Pancreas (tissue), 10 donors: Measurements from ENCODE around the gene ZNF418. TPM values are rescaled to one million over a fixed set of nuclear protein-coding genes. Genes with fewer than 3 reads are reported as not detected.

ENCODE experiments used
- ATAC-seq, 4 donors: fragments of 200-7000 bp; cut with Tn5 transposase; one replicate each; pipeline versions ENCODE4 v1.8.0 to v1.9.1; 2020; ENCODE audit warnings: mild to moderate bottlenecking in 4 of 4, moderate library complexity in 4 of 4
- DNase-seq, 6 donors: peaks; one replicate each; pipeline ENCODE4 v3.0.0-alpha.2; 2020
- FAIRE-seq: peaks from 2 replicates; lab custom pipeline; 2012; peaks lifted over from hg19 to GRCh38; lab: Jason Lieb, UNC
- H3K27ac ChIP-seq, 4 donors: fragments of 200-600 bp; sonication (generic); 1 replicate in 3 of 4; 2 replicates in 1 of 4; pipeline versions ENCODE4 v1.5.0 to v1.8.0; 2020
- H3K27me3 ChIP-seq, 4 donors: fragments of 200-600 bp; one replicate each; pipeline ENCODE4 v1.8.0; 2021
- H3K36me3 ChIP-seq, 3 donors: fragments of 200-600 bp; sonication (generic) in 1 of 3; one replicate each; pipeline versions ENCODE4 v1.5.0 to v1.8.0; 2020 to 2021
- H3K4me1 ChIP-seq, 3 donors: fragments of 200-600 bp; one replicate each; pipeline ENCODE4 v1.8.0; 2021
- H3K4me3 ChIP-seq, 4 donors: fragments of 200-600 bp; sonication (generic) in 2 of 4; one replicate each; pipeline versions ENCODE4 v1.5.0 to v1.8.0; 2020 to 2021
- H3K9me3 ChIP-seq, 4 donors: fragments of 200-600 bp; one replicate each; pipeline ENCODE4 v1.8.0; 2021
- CTCF ChIP-seq, 4 donors: fragments of 200-600 bp; sonication (generic) in 3 of 4; IDR thresholded peaks; one replicate each; pipeline versions ENCODE4 v1.5.0 to v1.8.0; 2021; ENCODE audit warnings: antibody characterized with exemption in 4 of 4
- intact Hi-C, 3 donors: fragments of 100-400 bp; cut with DNase I; formaldehyde crosslinking; loops; one replicate each; pipeline versions ENCODE4 v1.11.1 to v1.14.2; 2022
- polyA plus RNA-seq, 2 donors: library from polyadenylated mRNA; stranded (reverse); fragments of 200-250 nt; gene quantifications; one replicate each; pipeline ENCODE4 v1.2.3, GENCODE V29; 2013
- total RNA-seq, 6 donors: library from RNA; stranded (reverse); fragmentation: NEBNext Ultra II Directional in 4 of 6; extraction: Animal tissue kit (Norgen Biotek cat#: 25700) in 4 of 6; gene quantifications; one replicate each; pipeline versions ENCODE4 v1.2.1 to v1.2.4, GENCODE V29; 2021 to 2023
- donor health status: healthy with polysubstance abuse.
- donor health status: DM: no; HTN: no; CAD: no; lungs with moderate emphysema.
- donor health status: DM: no; HTN: no; CAD: no.
- donor health status: control.
- donor health status: control.
- donor health status: Bipolar disorder and iron deficiency.
- donor health status: DM: yes; HTN: yes; CAD: no.
- donor health status: DM: no; HTN: no; CAD: no.
- donor health status: DM: no; HTN: no; CAD: no.
- donor health status: DM: yes; HTN: yes; CAD: no.

The ZNF418 gene
- total and polyA plus RNA-seq, 8 donors, result 2.6 to 8.4 (median 4.0) TPM

GRCh38 chr19:57872450-57872849, 62.8 kb downstream of the ZNF418 start:
- no peaks in the 10 kb centered on the region for H3K4me1 ChIP-seq
- intact Hi-C loops, result no loop called here
- H3K27ac ChIP-seq, result no peak overlapping the region
- peaks cover 0 to 5% (median 2%) of the 10 kb centered on the region in 4 donors for H3K9me3 ChIP-seq
- no peak overlapping the region for H3K4me3 ChIP-seq
- no peak for DNase-seq
- H3K27me3 ChIP-seq, result no peaks in the 10 kb centered on the region
- peaks cover 0 to 10% (median 7%) of the 10 kb centered on the region in 3 donors for H3K36me3 ChIP-seq
- TF ChIP-seq CTCF (IDR thresholded peaks at IDR 0.05), result no peak
- no peak for ATAC-seq
- no peak for FAIRE-seq

Other genes with a start within 250 kb of the ZNF418 start
- 1 to 10 TPM; 1.5 to 4.6 (median 2.3) TPM for gene ZNF154, start 226.2 kb downstream of the ZNF418 start, total RNA-seq
- gene ZNF154, start 226.2 kb downstream of the ZNF418 start, polyA plus RNA-seq, result 1 to 10 TPM; 3.1 to 3.4 TPM
- gene ZNF671, start 207.8 kb downstream of the ZNF418 start, total RNA-seq, result 1 to 10 TPM; 1.7 to 5.8 (median 2.6) TPM
- 1 to 10 TPM; 3.5 to 8.3 TPM for gene ZNF671, start 207.8 kb downstream of the ZNF418 start, polyA plus RNA-seq
- gene ZNF776, start 188.6 kb downstream of the ZNF418 start, total RNA-seq, result 10 to 100 TPM in 1 of 6 donors, 1 to 10 TPM in 5; 2.9 to 10.8 (median 4.5) TPM
- gene ZNF776, start 188.6 kb downstream of the ZNF418 start, polyA plus RNA-seq, result 1 to 10 TPM; 2.9 to 6.3 TPM
- 10 to 100 TPM in 1 of 6 donors, 1 to 10 TPM in 5; 3.9 to 12.9 (median 5.3) TPM for gene ZNF586, start 165.7 kb downstream of the ZNF418 start, total RNA-seq
- 1 to 10 TPM; 3.0 to 4.3 TPM for gene ZNF586, start 165.7 kb downstream of the ZNF418 start, polyA plus RNA-seq
- 1 to 10 TPM; 3.4 to 5.8 (median 4.1) TPM for gene ZNF552, start 120.5 kb downstream of the ZNF418 start, total RNA-seq
- gene ZNF552, start 120.5 kb downstream of the ZNF418 start, polyA plus RNA-seq, result 1 to 10 TPM; 3.4 to 4.7 TPM
- gene ZNF587B, start 105.1 kb downstream of the ZNF418 start, total RNA-seq, result 10 to 100 TPM in 1 of 6 donors, 1 to 10 TPM in 5; 8.0 to 10.3 (median 9.0) TPM
- gene ZNF587B, start 105.1 kb downstream of the ZNF418 start, polyA plus RNA-seq, result 1 to 10 TPM; 4.4 to 8.4 TPM
- 10 to 100 TPM; 12.2 to 29.5 (median 16.1) TPM for gene ZNF587, start 85.5 kb downstream of the ZNF418 start, total RNA-seq
- gene ZNF587, start 85.5 kb downstream of the ZNF418 start, polyA plus RNA-seq, result 10 to 100 TPM in 1 of 2 donors, 1 to 10 TPM in 1; 9.3 to 28.2 TPM
- gene ZNF814, start 46.4 kb downstream of the ZNF418 start, total RNA-seq, result 1 to 10 TPM; 3.7 to 7.7 (median 6.0) TPM
- gene ZNF814, start 46.4 kb downstream of the ZNF418 start, polyA plus RNA-seq, result 10 to 100 TPM in 1 of 2 donors, 1 to 10 TPM in 1; 9.8 to 10.8 TPM
- gene ZNF417, start 18.8 kb downstream of the ZNF418 start, total RNA-seq, result 10 to 100 TPM in 1 of 6 donors, 1 to 10 TPM in 5; 4.8 to 15.3 (median 6.6) TPM
- 1 to 10 TPM; 2.8 to 3.3 TPM for gene ZNF417, start 18.8 kb downstream of the ZNF418 start, polyA plus RNA-seq
- gene ZNF256, start 12.3 kb upstream of the ZNF418 start, total RNA-seq, result 1 to 10 TPM; 1.9 to 2.6 (median 2.1) TPM
- gene ZNF256, start 12.3 kb upstream of the ZNF418 start, polyA plus RNA-seq, result 1 to 10 TPM in 1 of 2 donors, under 1 TPM in 1; 0.95 to 2.5 TPM
- under 1 TPM in 5 of 6 donors, not detected in 1; 0.16 to 0.78 (median 0.42) TPM for gene C19orf18, start 39.1 kb upstream of the ZNF418 start, total RNA-seq
- 1 to 10 TPM; 2.5 to 7.9 TPM for gene C19orf18, start 39.1 kb upstream of the ZNF418 start, polyA plus RNA-seq
- 1 to 10 TPM; 4.8 to 9.7 (median 6.3) TPM for gene ZNF606, start 67.4 kb upstream of the ZNF418 start, total RNA-seq
- gene ZNF606, start 67.4 kb upstream of the ZNF418 start, polyA plus RNA-seq, result 10 to 100 TPM; 10.9 to 12.2 TPM
- gene ZSCAN1, start 98.6 kb upstream of the ZNF418 start, total RNA-seq, result under 1 TPM in 5 of 6 donors, not detected in 1; 0.25 to 0.49 (median 0.32) TPM
- gene ZSCAN1, start 98.6 kb upstream of the ZNF418 start, polyA plus RNA-seq, result 1 to 10 TPM; 2.5 to 7.1 TPM
- 1 to 10 TPM; 1.1 to 5.0 (median 2.0) TPM for gene ZNF135, start 123.9 kb upstream of the ZNF418 start, total RNA-seq
- 10 to 100 TPM in 1 of 2 donors, 1 to 10 TPM in 1; 8.5 to 11.6 TPM for gene ZNF135, start 123.9 kb upstream of the ZNF418 start, polyA plus RNA-seq
- gene ZSCAN18, start 162.8 kb upstream of the ZNF418 start, total RNA-seq, result 10 to 100 TPM; 17.3 to 37.4 (median 21.1) TPM
- 10 to 100 TPM; 39.1 to 93.0 TPM for gene ZSCAN18, start 162.8 kb upstream of the ZNF418 start, polyA plus RNA-seq
- 1 to 10 TPM; 2.3 to 6.2 (median 3.4) TPM for gene ZNF329, start 215.4 kb upstream of the ZNF418 start, total RNA-seq
- gene ZNF329, start 215.4 kb upstream of the ZNF418 start, polyA plus RNA-seq, result 1 to 10 TPM; 2.2 to 4.1 TPM
- gene ZNF274, start 247.7 kb upstream of the ZNF418 start, total RNA-seq, result 10 to 100 TPM in 2 of 6 donors, 1 to 10 TPM in 4; 6.4 to 13.0 (median 7.3) TPM
- 10 to 100 TPM in 1 of 2 donors, 1 to 10 TPM in 1; 8.3 to 15.1 TPM for gene ZNF274, start 247.7 kb upstream of the ZNF418 start, polyA plus RNA-seq